Measurements from ENCODE around the gene KRTAP20-1.

Gene KRTAP20-1

GRCh38 chr21:30646904-30647414 is 30.7 kb downstream of the KRTAP20-1 start:
- no peak for DNase-seq (ENCODE audit: low spot score)

GRCh38 chr21:30652891-30653290 is 36.7 kb downstream of the KRTAP20-1 start:
- no peak for DNase-seq (ENCODE audit: low spot score)
